KMS-11 (cell line): ENCODE results near the gene CDH16.
"Not testable (repeated sequence)": the region's sequence is repeated elsewhere in the genome, so short reads cannot be mapped to it uniquely, and the experiment has no call there.

Experiments used
- H2AFZ ChIP-seq: fragments of 200-600 bp; sonication (generic); 2 replicates; pipeline ENCODE4 v1.6.1; 2016; ENCODE audit warnings: antibody characterized with exemption, mixed run types, low read depth
- H3K27ac ChIP-seq: fragments of 200-600 bp; sonication (generic); 2 replicates; pipeline ENCODE4 v1.6.1; 2016; ENCODE audit warnings: mild to moderate bottlenecking, mixed run types
- H3K27me3 ChIP-seq: fragments of 200-600 bp; sonication (generic); 2 replicates; pipeline ENCODE4 v1.6.1; 2017; ENCODE audit warnings: mild to moderate bottlenecking, low read depth, mixed run types, moderate library complexity; ENCODE audit not compliant: insufficient read depth
- H3K36me3 ChIP-seq: fragments of 200-600 bp; sonication (generic); 2 replicates; pipeline ENCODE4 v1.6.1; 2017; ENCODE audit warnings: mild to moderate bottlenecking, mixed run types; ENCODE audit not compliant: insufficient read depth
- H3K4me1 ChIP-seq: fragments of 200-600 bp; sonication (generic); 2 replicates; pipeline ENCODE4 v1.6.1; 2016; ENCODE audit warnings: mild to moderate bottlenecking, low read depth, mixed run types; ENCODE audit not compliant: poor library complexity, severe bottlenecking
- H3K4me2 ChIP-seq: fragments of 200-600 bp; sonication (generic); 2 replicates; pipeline ENCODE4 v1.7.0; 2016; ENCODE audit warnings: mild to moderate bottlenecking, mixed run types
- H3K4me3 ChIP-seq: fragments of 200-600 bp; sonication (generic); IDR thresholded peaks from 2 replicates; pipeline ENCODE4 v1.6.1; 2017; ENCODE audit warnings: low read depth, low read length, mixed read lengths; ENCODE audit not compliant: insufficient read depth
- H3K79me2 ChIP-seq: fragments of 200-600 bp; sonication (generic); 2 replicates; pipeline ENCODE4 v1.6.1; 2016; ENCODE audit warnings: low read depth, mixed run types; ENCODE audit not compliant: insufficient read depth
- H3K9ac ChIP-seq: fragments of 200-600 bp; sonication (generic); 2 replicates; pipeline ENCODE4 v1.6.1; 2016; ENCODE audit warnings: mild to moderate bottlenecking, mixed run types
- H4K20me1 ChIP-seq: fragments of 200-600 bp; sonication (generic); 2 replicates; pipeline ENCODE4 v1.6.1; 2016; ENCODE audit warnings: mild to moderate bottlenecking, mixed run types; ENCODE audit not compliant: insufficient read depth
- TF ChIP-seq, protein P1 (sequence below): fragments of 200-600 bp; sonication (generic); conservative IDR thresholded peaks from 2 replicates; pipeline ENCODE4 v1.6.1; 2017; ENCODE audit warnings: low read depth, mild to moderate bottlenecking, antibody characterized with exemption, low read length, moderate library complexity, mixed read lengths

The CDH16 gene

DNA sequence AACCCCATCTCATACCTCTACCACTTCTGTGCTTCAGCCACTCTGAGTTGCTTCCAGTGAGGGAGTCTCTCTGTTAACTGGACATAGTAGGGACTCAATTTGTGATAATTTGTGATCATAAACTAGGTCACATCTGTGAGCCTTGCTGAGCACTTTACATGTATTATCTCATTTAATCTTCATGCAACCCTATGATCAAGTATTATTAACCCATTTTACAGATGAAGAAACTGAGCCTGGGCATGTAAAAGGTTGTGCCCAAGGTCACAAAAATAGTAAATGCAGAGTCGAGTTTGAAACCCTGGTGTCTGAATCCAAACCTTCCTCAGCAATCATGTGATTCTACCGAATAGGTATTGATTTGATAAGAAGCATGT lies 19.8 kb downstream of the CDH16 start:
- Histone ChIP-seq H3K4me3 (no peak overlapping the region), H2AFZ (no peak overlapping the region), H3K27ac (no peak overlapping the region), H3K4me1 (peaks cover 7% of the 10 kb centered on the region), H3K36me3 (no peaks in the 10 kb centered on the region), H3K9ac (no peak overlapping the region), H3K27me3 (no peaks in the 10 kb centered on the region), H4K20me1 (no peaks in the 10 kb centered on the region), H3K4me2 (no peak overlapping the region), H3K79me2 (no peaks in the 10 kb centered on the region)
- TF ChIP-seq, protein P1, sequence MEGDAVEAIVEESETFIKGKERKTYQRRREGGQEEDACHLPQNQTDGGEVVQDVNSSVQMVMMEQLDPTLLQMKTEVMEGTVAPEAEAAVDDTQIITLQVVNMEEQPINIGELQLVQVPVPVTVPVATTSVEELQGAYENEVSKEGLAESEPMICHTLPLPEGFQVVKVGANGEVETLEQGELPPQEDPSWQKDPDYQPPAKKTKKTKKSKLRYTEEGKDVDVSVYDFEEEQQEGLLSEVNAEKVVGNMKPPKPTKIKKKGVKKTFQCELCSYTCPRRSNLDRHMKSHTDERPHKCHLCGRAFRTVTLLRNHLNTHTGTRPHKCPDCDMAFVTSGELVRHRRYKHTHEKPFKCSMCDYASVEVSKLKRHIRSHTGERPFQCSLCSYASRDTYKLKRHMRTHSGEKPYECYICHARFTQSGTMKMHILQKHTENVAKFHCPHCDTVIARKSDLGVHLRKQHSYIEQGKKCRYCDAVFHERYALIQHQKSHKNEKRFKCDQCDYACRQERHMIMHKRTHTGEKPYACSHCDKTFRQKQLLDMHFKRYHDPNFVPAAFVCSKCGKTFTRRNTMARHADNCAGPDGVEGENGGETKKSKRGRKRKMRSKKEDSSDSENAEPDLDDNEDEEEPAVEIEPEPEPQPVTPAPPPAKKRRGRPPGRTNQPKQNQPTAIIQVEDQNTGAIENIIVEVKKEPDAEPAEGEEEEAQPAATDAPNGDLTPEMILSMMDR = no peak

DNA sequence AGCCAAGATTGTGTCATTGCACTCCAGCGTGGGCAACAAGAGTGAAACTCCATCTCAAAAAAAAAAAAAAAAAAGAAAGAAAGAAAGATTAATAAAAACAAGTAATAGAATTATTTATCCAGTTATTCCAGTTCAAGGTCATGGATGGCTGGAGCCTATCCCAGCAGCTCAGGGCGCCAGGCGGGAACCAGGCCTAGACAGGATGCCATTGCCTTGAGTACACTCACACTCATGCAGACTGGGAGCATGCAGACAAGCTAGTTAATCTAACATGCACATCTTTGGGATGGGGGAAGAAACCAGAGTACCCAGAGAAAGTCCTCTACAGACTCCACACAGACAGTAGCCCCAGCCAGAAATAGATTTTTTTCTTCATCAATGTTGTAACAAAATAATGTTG lies 20.5 kb downstream of the CDH16 start:
- Histone ChIP-seq H3K27ac (no peak overlapping the region), H4K20me1 (no peaks in the 10 kb centered on the region), H2AFZ (no peak overlapping the region), H3K79me2 (no peaks in the 10 kb centered on the region), H3K36me3 (no peaks in the 10 kb centered on the region), H3K4me3 (no peak overlapping the region), H3K4me2 (no peak overlapping the region), H3K27me3 (no peaks in the 10 kb centered on the region), H3K9ac (no peak overlapping the region), H3K4me1 (peaks cover 7% of the 10 kb centered on the region)
- TF ChIP-seq, protein P1 = no peak

DNA sequence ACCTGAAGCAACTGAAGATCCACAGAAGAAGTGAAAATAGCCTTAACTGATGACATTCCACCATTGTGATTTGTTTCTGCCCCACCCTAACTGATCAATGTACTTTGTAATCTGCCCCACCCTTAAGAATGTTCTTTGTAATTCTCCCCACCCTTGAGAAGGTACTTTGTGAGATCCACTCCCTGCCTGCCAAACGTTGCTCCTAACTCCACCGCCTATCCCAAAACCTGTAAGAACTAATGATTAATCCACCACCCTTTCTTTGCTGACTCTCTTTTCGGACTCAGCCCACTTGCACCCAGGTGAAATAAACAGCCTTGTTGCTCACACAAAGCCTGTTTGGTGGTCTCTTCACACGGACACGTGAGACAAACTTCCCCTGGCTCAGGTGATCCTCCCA lies 22.0 kb downstream of the CDH16 start:
- H3K27ac ChIP-seq, H2AFZ ChIP-seq, H3K4me3 ChIP-seq, H3K27me3 ChIP-seq, H3K9ac ChIP-seq, H4K20me1 ChIP-seq, H3K4me2 ChIP-seq, H3K36me3 ChIP-seq, H3K79me2 ChIP-seq: not testable (repeated sequence)
- peaks cover 11% of the 10 kb centered on the region for H3K4me1 ChIP-seq

DNA sequence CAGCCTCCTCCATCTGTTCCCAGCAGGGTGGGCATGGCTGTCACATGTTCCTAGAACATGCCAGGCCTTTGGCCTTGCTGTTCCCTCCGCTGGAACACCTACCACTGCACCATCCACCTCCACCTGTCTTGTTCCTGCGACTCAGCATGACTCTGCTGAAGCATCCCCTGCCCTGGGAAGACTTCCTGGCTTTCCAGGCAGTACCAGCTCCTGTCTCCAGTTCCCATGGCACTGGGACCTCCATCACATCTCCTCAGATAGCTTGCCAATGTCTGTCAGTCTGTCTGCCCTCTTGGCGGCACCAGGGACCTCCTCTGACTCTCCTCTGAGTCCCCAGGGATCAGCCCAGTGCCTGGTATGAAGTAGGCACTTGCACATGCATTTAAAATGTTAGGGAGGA lies 22.7 kb downstream of the CDH16 start:
- Histone ChIP-seq H3K27ac (no peak overlapping the region), H3K4me1 (peaks cover 11% of the 10 kb centered on the region), H3K27me3 (no peaks in the 10 kb centered on the region), H3K4me3 (no peak overlapping the region), H2AFZ (no peak overlapping the region), H3K36me3 (no peaks in the 10 kb centered on the region), H4K20me1 (no peaks in the 10 kb centered on the region), H3K79me2 (no peaks in the 10 kb centered on the region), H3K9ac (no peak overlapping the region), H3K4me2 (no peak overlapping the region)
- TF ChIP-seq, protein P1 = no peak

DNA sequence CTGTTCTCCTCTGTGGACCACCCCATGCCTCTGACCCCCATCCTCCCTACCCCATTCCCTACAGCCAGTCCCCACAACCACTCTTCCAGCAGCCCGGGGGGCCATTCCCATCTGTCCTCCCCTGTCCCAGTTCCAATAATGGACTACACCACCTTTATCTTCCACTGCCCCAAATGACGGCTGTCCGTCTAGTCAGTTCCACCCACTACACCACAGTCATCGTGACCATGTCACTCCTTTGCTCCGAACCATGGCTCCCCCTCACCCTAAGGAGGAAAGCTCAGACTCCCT lies 23.1 kb downstream of the CDH16 start:
- Histone ChIP-seq H3K79me2 (no peaks in the 10 kb centered on the region), H3K27ac (no peak overlapping the region), H3K36me3 (no peaks in the 10 kb centered on the region), H2AFZ (no peak overlapping the region), H4K20me1 (no peaks in the 10 kb centered on the region), H3K4me1 (peaks cover 11% of the 10 kb centered on the region), H3K9ac (no peak overlapping the region), H3K4me3 (no peak overlapping the region), H3K27me3 (no peaks in the 10 kb centered on the region), H3K4me2 (no peak overlapping the region)
- TF ChIP-seq, protein P1 = no peak
